NCI-H1694 treated with DMSO at 0.1 percent for 48 hours (cell line): ENCODE results near the gene CKS1B.
A peak's percentile ranks its signal among the peaks of the same experiment; 100 is the strongest.

Experiments
- DNase-seq: peaks from one replicate; lab custom pipeline; 2025; lab: John Stamatoyannopoulos, UW

Gene CKS1B

DNA sequence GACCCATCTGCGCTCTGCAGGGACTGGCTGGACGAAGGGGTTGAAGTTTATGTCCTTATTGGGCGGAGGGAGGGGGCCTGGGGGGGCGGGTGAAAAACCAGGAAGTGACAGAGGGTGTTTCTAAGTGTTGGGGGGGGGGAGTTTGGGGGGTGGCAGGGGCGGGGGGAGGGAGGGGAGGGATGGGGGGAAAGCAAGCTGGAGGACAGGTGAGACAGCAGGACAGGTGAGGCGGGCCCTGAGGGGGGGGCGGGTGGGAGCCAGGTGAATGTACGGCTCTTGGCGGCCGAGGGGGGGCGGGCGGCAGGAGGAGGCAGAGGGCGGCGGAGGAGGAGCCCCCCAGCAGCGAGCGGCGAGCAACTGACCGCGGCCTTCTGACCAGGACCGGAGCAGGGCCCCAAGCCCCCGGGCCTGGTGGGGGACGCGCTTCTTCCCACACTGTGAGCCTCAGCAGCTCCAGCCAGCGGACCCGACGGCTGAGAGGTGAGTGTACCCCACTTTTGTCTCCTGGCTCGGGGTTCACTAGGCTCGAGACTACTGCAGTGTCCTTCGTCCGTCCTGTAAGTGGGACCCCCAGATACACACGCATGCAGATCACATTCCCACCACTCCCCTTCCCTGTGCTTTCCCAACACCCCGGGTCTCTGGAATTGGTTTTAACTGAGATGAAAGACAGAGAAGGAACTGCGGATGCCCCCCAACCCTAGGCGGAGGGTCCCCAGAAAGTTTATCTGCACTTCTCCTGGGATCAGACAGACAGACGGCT lies 28.2 kb downstream of the CKS1B start, which contains the start of gene ZBTB7B:
TSS of gene ZBTB7B (plus strand) at position 339 of the 763 bp plus-strand sequence. CDS start 11,859 bp downstream, outside the sequence.
- DNase-seq = no peak

DNA sequence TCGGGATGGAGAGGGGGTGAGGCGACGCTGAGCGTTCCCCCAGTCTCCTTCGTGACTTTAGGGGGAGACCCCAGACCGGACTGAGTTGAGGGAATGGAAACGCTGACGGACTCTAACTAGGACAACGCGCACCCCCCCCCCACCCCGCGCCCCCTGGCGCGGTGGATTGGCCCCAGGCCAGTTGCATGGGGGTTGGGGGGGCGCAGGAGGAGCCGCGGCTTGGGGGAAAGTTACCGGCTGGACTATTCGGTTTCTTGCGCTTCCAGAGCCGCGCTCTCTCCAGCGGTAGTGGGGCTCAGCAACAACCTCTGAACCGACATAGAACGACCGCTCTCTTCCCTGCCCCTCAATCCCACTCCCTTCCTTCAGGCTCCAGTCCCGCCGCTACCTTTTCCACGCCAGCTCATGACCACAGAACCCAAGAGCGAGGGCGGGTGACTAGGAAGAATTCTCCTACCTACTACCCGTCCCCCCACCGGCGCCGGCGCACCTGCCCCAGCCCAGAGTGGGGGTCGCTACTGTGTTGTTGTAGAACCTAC lies 28.8 kb downstream of the CKS1B start:
- no peak for DNase-seq

DNA sequence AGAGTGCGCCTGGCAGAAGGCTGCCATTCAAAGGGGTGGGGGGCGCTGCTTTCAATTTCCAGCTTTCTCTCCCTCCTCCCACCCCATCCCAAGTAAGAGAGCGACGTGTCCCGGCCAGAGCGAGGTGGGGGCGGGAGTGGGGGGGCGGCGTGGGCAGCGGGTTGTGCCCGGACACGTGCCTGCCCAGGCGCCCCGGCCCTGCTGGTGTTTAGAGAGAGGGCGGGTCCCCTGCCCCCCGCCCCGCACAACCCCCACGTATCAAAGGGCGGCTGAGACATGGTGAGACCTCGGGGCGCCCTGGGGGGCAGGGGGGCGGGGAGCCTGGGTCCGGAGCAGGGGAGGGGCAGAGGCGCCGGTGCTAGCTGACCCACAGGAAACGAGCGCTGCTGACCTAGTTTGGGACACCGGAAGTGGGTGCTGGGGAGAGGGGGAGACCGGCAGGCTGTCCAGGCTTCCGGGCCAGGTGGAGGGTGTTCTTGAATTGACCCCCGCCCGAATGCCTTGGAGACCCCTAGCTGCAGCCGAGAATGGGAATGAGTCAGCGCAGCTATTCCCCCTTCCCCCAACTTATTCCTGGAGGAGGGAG lies 29.4 kb downstream of the CKS1B start:
- DNase-seq = no peak

DNA sequence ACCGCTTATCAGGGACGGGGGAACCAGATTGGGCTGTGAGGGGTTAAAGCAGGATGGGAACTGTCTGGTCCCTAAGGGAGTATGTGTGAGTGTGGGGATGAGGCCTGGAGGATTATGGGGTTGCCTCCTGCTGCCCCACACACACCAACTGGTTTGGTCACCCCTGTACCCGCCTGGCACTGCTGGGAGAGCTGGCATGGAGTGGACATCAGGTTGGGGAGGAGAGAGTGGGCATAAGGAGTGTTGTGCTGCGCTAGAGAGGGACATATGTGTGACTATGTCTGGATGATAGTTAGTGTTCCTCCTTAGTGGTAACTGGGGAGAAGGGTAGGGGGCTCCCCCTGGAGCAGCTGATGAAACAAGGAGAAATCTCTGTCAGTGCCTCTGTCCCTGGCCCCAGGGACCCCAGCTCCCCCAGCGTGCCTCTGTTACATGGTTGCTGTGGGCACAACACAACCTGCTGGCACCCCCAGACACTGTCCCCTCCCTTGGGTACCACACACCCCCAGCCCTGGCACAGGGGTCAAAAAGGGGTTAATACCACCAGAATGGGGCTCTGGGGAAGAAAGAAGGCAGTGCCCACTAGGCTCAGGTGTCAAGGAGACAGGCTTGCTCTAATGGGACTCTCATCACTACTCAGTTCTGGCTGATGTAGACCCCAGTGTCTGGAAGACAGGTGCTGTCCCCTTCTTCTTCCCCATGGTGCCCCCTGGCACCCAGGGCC lies 30.0 kb downstream of the CKS1B start:
- no peak for DNase-seq

DNA sequence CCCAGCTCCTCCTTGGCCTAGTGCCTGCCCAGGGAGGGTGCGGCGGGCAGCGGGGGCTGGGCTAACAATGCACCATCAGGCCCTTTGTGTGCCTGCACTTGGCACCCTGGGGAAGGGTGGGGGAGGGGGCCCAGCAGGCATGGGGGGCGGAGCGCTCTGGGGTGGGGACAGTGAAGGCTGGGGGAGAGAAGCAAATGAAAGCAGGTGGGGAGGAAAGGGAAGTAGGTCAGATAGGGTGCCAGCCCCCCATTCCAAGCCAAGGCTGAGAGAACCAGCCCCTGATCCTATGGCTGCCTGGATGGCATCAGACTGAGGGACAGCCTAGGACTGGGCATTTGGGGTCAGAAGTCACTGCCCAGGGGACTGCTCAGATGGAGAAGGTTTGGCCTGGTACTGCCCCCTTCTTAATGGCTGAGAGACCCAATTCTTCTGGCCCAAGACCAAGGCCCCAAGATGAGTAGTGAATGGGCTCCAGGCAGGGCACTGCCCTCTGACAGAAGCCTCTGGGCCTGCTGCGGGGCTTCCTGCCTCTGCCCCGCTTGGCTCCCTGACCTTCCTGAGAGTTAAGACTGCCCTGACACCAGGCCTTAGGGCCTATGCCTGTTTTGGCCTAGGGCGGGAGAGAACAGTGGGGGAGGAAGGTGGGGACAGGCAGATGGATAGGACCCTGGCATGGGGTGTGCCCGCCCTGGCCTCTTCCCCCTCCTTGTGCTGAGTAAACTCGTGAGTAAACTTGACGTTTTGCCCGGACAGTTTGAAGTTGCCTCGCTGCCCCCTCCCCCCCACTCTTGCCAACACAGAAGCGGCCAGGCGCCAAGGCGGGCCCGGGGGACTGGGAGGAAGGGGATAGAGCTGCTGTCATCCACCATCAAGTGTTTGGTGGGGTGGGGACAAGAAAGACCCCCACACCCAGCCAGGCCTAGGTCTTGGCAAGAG lies 30.9 kb downstream of the CKS1B start:
- no peak for DNase-seq

DNA sequence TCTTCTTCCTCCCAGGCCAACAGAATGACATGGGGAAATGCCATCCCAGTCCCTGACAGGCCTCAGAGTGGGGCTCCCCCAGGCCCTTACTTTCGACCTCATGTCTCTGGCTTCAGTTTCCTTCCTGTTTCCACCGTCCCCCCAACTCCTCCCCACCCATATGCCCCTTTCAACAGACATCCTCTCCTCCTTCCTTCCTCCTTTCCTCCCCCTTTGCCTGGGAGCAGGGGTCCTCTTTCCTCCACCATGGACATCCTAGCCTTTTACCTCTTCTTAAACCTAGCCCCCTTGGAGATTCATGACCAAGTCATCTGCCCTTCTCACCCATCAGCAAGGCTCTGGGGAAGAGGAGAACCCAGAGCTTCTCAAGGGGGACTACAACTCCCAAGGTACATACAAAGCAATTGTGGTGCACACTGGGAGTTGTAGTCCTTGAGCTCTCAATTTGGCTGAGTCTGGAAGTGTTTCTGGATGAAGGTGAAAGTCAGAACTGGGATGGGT lies 32.2 kb downstream of the CKS1B start:
- peak; percentile 48 for DNase-seq

DNA sequence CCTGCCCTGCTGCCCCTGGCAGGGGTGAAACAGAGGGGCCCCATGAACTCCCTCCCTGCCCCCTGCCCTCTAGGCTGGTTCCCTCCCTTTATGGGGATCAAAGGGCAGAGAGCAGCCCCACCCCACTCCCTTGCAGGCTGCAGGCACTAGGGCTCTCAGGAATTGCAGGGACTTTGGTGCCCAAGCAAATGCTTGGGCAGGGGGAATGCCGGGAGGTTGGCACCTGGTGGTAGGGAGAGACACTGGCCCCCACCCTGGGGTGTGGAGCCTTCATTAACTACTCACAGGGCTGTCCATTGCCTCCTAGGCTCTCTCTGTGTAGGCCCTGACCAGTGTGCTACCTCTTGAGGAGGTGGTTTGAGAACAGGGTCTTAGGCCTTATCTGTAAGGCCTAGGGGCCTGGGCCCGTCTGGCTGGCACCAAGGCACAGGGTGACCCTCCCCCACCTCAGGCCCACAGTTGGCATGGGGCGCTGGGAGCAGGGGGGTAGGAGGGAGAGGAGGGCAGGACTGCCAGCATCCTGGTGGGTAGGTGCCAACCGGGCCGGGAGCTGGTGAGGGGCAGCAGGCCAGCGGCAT lies 32.9 kb downstream of the CKS1B start:
- DNase-seq = no peak

DNA sequence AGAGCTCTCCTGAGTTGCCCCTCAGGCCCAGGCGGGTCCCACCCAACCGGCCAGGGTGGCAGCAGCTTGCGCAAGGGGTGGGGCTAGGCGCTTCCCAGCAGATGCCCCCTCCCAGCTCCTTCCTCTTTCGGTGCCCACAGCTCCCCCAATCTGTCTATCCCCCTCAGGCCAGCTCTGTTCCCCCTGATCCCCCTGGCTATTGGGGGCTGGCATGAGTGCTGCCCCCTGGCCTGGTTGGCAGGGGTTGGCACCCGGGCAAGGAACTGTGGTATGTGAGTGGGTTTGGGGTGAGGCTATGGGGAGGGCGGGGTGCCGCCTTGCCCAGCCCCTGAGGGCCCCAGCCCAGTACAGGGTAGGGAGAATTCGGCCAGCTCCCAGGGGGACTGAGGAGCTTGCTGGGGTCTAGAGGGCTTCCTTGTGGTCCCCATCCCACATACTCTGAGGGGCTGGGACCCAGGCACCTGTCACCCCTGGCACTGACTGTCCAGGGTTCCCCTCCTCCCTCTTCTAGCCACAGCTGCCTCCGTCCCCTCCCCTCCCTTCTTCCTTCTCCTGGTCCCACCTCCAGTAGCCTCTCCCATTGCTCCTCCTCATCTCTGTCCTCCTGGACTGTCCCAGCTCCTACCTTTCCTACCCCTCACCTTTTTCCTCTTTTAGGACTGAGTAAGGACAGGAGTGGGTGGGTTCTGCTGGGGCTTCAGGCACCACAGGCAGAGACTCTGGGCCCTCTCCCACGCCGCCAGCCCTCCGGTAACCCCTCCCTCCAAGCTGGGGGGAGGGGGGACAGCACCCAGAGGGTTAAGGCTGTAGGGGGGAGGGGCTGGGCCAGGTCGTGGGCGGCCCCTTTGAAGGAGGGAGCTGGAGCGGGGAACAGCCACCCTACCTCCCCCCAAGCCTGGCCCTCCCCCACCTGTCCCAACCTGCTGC lies 33.8 kb downstream of the CKS1B start:
- DNase-seq = no peak

DNA sequence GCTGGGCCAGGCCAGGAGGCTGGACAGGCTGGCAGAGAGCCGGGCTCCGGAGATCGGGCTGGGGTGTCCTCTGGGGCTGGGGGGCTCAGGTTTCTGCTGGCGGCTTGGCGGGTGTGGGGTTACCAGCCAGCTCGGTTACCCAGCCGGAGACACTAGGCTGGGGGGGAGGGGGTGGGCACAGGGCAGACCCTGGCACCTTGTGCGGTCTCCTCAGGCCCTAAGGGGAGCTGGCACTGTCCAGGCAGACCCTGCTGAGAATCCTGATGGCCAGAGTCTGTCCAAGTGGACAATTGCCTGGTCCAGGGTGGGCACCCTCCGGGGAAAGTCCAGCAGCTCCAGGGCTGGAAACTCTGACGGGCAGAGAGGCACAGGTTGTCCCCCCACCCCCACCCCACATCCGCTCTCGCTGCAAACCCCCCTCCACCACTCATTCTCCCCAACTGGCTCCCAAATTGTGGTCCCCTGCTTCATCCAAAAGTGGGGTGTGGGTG lies 34.8 kb downstream of the CKS1B start:
- no peak for DNase-seq

DNA sequence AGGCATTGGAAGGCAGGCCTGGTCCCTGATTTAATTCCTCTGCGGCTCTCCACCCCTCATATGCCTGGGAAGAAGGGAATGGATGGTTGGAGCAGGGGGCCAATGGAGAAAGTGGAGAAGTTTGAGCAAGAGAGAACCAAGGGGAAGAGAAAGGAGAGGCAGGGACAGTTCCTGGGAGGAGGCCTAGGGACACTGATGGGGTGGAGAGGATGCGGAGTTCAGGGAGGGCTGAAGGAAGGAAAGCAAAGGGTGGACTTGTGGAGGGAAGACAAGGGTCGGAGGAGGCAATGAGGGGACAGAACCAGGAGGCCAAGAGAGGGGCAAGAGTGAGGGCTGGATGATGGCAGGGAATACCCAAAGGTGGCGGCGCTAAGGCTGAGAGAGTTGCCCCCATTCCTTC lies 35.3 kb downstream of the CKS1B start:
- no peak for DNase-seq

DNA sequence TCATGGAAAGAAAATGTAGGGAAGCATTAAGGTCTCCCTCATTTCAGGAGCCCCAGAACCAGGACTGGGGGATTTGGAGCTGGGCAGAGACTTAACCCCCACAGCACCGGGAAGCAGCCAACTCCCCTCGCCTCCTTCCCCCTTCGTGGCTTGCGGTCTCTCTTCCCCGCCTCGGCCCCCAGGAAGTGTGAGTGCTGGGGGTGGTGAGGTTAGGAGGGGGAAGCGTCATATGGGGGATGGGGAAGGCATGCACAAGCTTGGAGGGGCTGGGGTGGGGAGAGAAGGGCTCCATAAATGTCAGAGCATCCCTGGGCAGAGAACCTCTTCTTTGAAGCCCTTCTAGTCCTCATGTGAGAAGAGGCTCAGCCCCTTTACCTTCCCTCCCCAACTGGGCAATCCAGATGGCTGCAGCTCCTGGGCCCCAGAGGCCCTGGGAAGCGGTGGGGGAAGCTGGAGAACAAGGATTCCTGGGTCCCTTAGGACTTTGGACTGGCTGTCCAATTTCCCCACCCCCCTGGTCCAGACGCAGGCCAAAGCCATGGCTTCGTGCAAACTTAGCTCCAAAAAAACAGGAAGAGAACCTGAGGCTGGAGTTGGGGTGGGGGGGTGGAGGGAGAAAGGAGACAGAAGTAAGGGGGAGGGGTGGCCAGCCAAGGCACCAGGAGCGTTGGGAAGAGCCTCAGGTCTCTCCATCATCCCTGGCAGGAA lies 35.9 kb downstream of the CKS1B start:
- no peak for DNase-seq

DNA sequence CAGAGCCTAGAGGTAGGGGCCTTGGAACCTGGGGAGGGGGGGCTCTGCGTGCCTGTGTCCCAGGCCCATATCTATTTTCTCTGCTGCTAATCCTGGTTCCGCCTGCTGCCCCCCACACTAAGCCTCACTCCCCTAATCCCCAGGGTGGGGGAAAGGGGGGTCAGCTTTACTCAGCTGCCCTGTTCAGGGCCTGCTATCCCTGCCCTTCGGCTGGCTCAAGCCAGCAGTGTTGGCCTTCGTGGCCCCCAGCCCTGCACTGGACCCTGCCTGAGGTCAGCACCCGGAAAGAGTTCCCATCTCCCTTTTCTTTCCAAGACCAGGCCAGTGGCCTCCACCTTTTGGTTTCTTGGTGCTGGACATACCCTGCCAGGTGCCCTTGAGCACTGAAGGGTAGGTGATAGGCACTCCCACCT lies 36.5 kb downstream of the CKS1B start:
- DNase-seq = no peak

DNA sequence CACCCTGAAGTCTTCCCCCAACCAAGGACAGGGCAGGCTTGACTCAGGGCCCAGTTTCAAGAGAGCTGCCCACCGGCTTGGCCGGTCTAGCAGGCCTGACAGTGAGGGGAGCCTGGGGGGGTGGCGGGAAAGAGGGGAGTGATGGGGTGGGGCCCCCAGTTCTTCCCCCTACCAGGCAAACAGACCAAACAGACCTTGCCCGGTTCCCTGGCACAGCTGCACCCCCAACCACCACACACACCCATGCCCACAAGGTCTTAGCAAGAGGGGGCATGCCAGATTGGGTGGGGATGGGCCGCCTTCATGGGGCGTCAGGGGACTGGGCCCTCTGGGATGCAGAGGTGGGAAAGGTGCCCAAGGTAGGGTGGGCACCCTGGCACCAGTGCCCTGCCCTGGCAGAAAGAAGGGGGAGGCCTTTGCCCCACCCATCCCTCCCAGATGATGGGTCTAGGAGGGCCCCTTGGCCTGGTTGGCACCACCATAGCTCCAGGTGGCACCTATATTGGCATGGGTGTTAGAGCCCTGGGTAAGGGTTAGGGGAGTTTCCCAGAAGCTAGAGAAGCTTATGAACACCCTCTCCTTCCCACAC lies 37.0 kb downstream of the CKS1B start:
- no peak for DNase-seq

DNA sequence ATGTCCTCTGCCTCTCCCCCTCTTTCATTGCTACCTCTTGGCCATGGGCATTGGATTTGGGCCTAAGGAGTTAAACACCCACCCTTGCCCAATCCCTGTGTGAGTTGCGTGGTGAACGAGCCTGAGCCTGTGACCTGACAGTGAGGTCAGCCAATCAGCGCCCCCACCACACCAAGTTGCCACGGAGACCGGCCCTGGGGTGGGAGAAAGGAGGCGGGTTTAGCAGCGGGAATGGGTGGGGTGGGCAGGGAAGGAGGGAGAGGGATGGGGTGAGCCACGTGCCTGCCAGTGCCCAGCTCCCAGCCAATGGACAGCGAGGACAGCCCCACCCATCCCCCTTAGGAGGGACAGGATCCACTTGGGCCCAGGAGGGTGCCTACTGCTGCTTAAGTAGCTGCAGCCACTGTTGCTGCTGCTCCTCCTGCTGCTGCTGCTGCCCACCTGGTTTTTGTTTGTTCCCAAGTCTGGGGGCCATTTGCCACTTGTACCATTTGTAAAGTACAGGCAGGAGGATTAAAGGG lies 37.6 kb downstream of the CKS1B start:
- DNase-seq = no peak

DNA sequence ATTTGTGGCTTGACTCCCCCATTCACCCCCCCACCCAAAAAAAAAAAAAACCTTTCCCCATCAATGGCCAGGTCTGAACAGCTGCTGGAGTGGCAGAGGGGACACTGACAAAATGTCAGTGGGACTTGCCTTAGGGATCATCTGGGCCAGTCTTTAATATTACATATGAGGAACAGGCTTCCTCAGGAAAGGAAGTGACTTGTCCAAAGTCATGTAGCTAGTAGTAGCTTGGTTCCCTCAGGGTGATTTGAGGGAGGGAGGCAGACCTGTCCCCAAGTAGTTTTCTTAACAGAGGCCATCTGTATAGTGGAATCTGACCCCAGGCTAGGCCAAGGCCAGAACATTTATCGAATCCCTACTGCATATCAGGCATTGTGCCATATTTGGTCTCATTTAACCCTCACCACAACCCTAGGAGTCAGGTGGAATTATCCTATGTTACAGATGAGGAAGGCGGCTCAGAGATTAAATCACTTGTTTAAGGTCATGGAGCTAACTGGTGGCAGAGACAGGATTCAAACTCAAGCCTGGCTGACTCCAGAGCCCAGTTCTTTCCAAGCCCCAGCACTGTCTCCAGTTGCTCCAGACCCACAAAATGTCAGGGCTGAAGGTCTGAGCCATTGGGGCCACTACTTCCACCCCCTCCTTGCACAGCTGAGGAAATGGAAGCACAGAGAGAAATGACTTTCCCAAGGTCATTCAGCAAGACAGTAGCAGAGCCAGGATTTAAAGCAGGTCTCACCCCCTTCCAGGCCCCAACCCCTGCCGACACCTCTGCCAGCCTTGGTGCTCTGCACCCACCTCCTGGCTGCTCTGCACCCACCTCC lies 38.5 kb downstream of the CKS1B start:
- no peak for DNase-seq

DNA sequence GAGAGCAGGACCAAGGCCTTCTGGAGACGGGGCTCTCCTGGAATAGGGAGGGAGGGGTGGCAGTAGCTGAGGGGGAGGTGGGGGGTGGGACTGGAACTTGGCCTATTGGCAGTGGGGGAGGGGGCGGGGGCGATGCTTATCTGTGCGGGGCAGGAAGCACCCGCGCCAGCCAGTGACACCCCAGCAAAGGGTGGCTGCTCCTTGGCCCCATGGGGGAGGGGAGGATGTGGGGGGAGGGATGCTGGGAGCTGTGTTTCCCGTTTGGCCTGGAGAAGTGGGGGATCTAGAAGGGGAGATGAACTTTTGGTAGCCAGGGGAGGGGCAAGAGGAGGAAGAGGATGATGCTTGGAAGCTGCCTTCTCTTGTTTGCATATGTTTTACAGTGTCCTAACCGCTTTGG lies 39.2 kb downstream of the CKS1B start:
- no peak for DNase-seq

DNA sequence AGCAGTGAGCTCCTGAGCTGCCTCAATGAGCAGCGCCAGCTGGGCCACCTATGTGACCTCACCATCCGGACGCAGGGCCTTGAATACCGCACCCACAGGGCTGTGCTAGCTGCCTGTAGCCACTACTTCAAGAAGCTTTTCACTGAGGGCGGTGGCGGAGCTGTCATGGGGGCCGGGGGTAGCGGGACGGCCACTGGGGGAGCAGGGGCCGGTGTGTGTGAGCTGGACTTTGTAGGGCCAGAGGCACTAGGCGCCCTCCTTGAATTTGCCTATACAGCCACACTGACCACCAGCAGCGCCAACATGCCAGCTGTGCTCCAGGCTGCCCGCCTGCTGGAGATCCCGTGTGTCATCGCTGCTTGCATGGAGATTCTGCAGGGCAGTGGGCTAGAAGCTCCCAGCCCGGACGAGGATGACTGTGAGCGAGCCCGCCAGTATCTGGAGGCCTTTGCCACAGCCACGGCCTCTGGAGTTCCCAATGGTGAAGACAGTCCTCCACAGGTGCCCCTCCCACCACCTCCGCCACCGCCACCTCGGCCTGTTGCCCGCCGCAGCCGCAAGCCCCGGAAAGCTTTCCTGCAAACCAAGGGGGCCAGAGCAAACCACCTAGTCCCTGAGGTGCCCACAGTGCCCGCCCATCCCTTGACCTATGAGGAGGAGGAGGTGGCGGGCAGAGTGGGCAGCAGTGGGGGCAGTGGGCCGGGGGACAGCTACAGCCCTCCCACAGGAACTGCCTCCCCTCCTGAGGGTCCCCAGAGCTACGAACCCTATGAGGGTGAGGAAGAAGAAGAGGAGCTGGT lies 40.4 kb downstream of the CKS1B start:
- DNase-seq = no peak
